ENCODE results near the gene POLA1. TPM values are rescaled to one million over a fixed set of nuclear protein-coding genes. Genes with fewer than 3 reads are reported as not detected.

The POLA1 gene
- total RNA-seq, 2 donors from 2014 or later: 24.4 to 53.6 TPM

- Mint-ChIP-seq H3K36me3 (ENCODE audit: low read depth) (no peaks in the 10 kb centered on the region), H3K27me3 (ENCODE audit: insufficient read depth) (no peaks in the 10 kb centered on the region), H3K27ac (no peak overlapping the region), H3K4me1 (peaks cover 8% of the 10 kb centered on the region), H3K4me3 (no peak overlapping the region), H3K9me3 (no peaks in the 10 kb centered on the region)
- Histone ChIP-seq H3K4me3 (ENCODE audit: low read length) (no peak overlapping the region), H3K9me3 (ENCODE audit: control insufficient read depth, low read length) (no peaks in the 10 kb centered on the region), H3K27me3 (ENCODE audit: control insufficient read depth, insufficient read depth, low read length, poor library complexity, severe bottlenecking) (no peaks in the 10 kb centered on the region), H3K4me1 (ENCODE audit: control insufficient read depth, insufficient read depth, low read length) (no peaks in the 10 kb centered on the region), H3K27ac (ENCODE audit: low read depth, low read length) (no peak overlapping the region), H3K36me3 (ENCODE audit: control insufficient read depth, insufficient read depth, low read length) (no peaks in the 10 kb centered on the region), H3K9ac (ENCODE audit: extremely low read depth, low read length, poor library complexity, severe bottlenecking) (no peak overlapping the region)
- no peak for DNase-seq
- WGBS, 2 experiments (ENCODE audit: insufficient coverage in 1 of 2, insufficient read length in 1 of 2): 80 to 100% methylated on average over 1 of the region's 1 CpG
- TF ChIP-seq CTCF (conservative IDR thresholded peaks at IDR 0.05): no peak
These were observed 349.5 kb downstream of the POLA1 start for GRCh38 chrX:25043192-25043591.

Other genes starting within 250 kb of the POLA1 start
- 10 to 100 TPM; 14.9 to 21.9 TPM for gene PDK3, start 228.6 kb upstream of the POLA1 start, total RNA-seq
- 10 to 100 TPM; 11.3 to 16.0 TPM for gene PCYT1B, start 46.6 kb upstream of the POLA1 start, total RNA-seq